Thyroid gland (tissue), 4 donors: ENCODE measurements around the gene TOR1A.

Source experiments
- POLR2A ChIP-seq, 2 donors: fragments of 450-650 bp; IDR thresholded peaks; one replicate each; pipeline ENCODE4 v1.6.1; 2017; ENCODE audit warnings: antibody characterized with exemption in 2 of 2, mild to moderate bottlenecking in 2 of 2, moderate library complexity in 1 of 2
- TF ChIP-seq, protein P1 (sequence below), 6 experiments: fragments of 200-600 bp in 3 of 6; fragments of 450-650 bp in 3 of 6; sonication (generic) in 3 of 6; IDR thresholded peaks; one replicate each; pipeline ENCODE4 v1.5.1; 2016 to 2019; ENCODE audit warnings: antibody characterized with exemption in 6 of 6, mild to moderate bottlenecking in 2 of 6, inconsistent platforms in 1 of 6, moderate library complexity in 1 of 6

- TF ChIP-seq, protein P1, sequence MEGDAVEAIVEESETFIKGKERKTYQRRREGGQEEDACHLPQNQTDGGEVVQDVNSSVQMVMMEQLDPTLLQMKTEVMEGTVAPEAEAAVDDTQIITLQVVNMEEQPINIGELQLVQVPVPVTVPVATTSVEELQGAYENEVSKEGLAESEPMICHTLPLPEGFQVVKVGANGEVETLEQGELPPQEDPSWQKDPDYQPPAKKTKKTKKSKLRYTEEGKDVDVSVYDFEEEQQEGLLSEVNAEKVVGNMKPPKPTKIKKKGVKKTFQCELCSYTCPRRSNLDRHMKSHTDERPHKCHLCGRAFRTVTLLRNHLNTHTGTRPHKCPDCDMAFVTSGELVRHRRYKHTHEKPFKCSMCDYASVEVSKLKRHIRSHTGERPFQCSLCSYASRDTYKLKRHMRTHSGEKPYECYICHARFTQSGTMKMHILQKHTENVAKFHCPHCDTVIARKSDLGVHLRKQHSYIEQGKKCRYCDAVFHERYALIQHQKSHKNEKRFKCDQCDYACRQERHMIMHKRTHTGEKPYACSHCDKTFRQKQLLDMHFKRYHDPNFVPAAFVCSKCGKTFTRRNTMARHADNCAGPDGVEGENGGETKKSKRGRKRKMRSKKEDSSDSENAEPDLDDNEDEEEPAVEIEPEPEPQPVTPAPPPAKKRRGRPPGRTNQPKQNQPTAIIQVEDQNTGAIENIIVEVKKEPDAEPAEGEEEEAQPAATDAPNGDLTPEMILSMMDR (IDR thresholded peaks at IDR 0.05), result no peak
- TF ChIP-seq POLR2A (IDR thresholded peaks at IDR 0.05), result no peak
Observed at GRCh38 chr9:129868023-129868871, 44.3 kb upstream of the TOR1A start.
